Measurements from ENCODE around the gene UBB. TPM values are rescaled to one million over a fixed set of nuclear protein-coding genes. Genes with fewer than 3 reads are reported as not detected.

UBB gene
- total RNA-seq, 4 donors from 2014 or later = 697 to 982 (median 790) TPM

DNA sequence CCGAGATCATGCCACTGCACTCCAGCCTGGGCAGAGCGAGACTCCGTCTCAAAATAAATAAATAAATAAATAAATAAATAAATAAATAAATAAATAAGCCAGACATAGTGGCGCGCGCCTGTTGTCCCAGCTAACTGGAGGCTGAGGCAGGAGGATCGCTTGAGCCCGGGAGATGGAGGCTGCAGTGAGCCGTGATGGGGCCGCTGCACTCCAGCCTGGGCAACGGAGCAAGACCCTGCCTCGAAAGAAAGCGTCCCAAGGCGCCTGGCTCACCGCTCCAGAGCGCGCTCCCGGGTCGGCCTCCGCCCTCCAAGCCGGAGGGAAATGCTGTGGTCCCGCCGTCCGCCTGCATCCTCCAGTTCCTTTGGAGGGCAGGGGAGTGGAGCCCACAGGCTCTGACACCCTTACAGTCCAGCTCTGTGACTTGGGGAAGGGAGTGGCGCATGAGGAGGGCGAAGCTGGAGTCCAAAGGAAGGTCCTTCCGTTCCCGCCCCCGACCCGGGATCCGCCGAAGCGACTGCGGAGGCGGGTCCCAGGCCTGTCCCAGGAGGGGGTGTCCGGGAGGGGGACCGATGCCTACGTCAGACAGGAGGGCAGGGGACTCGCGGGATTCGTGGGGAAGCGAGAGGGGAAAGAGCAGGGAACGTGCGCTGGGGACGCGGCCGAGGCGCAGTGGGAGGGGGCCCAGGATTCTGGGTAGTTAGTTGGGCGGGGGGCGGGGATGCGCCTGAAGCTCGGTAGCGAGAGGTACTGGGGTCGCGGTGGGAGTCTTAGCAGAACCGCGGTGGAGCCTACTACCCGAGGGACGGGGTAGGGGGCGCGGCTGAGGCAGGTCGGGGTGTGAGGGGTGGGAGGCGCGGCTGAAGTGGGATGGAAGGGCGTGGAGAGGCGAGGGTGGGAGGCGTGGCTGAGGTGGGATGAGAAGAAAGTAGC is 26.1 kb downstream of the UBB start:
- peak; percentile 51 for ATAC-seq
- H3K4me1 ChIP-seq = peaks cover 0 to 24% (median 3%) of the 10 kb centered on the region in 3 donors
- TF ChIP-seq POLR2A (IDR thresholded peaks at IDR 0.05) = no peak
- TF ChIP-seq, protein P1, sequence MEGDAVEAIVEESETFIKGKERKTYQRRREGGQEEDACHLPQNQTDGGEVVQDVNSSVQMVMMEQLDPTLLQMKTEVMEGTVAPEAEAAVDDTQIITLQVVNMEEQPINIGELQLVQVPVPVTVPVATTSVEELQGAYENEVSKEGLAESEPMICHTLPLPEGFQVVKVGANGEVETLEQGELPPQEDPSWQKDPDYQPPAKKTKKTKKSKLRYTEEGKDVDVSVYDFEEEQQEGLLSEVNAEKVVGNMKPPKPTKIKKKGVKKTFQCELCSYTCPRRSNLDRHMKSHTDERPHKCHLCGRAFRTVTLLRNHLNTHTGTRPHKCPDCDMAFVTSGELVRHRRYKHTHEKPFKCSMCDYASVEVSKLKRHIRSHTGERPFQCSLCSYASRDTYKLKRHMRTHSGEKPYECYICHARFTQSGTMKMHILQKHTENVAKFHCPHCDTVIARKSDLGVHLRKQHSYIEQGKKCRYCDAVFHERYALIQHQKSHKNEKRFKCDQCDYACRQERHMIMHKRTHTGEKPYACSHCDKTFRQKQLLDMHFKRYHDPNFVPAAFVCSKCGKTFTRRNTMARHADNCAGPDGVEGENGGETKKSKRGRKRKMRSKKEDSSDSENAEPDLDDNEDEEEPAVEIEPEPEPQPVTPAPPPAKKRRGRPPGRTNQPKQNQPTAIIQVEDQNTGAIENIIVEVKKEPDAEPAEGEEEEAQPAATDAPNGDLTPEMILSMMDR (IDR thresholded peaks at IDR 0.05) = no peak
- TF ChIP-seq POLR2AphosphoS5 (IDR thresholded peaks at IDR 0.05) = no peak
- no peak for TF ChIP-seq EP300 (IDR thresholded peaks at IDR 0.05)
- peaks cover 13% of the 10 kb centered on the region for H3K27me3 ChIP-seq
- H3K36me3 ChIP-seq = no peaks in the 10 kb centered on the region
- peak overlapping the region; percentile 26 to 61 for H3K4me3 ChIP-seq
- H3K27ac ChIP-seq = peak overlapping the region in 3 of 4 donors; percentile 67 to 75 (median 70)
- no peaks in the 10 kb centered on the region for H3K9me3 ChIP-seq
- 2 to 9% methylated on average over 12 to 37 of the region's 67 CpGs for WGBS, 2 donors (ENCODE audit: low coverage in 1 of 2)

DNA sequence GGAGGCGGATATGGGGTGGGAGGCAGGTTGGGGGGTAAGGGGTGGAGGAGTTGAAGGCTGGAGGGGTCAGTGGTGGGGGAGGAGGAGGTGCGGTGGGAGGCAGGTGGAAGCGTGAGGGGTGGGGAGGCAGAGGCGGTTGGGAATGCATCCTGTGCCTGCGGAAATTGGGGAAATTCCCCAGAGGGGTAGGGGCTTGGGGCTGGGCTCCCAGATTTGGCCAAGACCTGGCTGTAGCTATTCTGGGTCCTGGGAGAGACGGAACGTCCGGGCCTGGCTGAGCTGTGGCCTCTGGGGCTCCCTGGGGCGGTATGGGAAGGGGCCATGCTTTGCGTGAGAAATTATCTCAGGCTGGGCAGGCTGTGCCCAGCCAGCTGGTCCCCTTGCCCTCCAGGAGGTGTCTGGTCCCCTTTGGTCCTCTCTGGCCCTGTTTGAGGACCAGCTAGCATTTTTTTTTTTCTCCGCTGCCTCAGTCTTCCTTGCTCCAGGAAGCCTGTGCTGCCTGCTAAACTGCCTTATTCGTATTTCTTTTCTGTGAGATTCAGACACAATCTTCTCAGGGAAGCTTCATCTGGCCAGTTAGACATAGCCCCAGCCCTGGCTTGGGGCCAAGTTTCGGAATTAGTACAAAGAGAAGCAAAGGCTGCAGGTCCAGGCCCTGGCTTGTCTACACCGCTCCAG is 27.2 kb downstream of the UBB start:
- ATAC-seq = peak; percentile 67
- Histone ChIP-seq H3K36me3 (no peaks in the 10 kb centered on the region), H3K4me3 (peak overlapping the region in 1 of 2 donors; percentile 61), H3K9me3 (no peaks in the 10 kb centered on the region), H3K4me1 (peaks cover 0 to 24% (median 3%) of the 10 kb centered on the region in 3 donors), H3K27ac (peak overlapping the region in 3 of 4 donors; percentile 70 to 77 (median 73)), H3K27me3 (peaks cover 13% of the 10 kb centered on the region)
- no peak for TF ChIP-seq POLR2A (IDR thresholded peaks at IDR 0.05)
- TF ChIP-seq, protein P1 (IDR thresholded peaks at IDR 0.05) = no peak
- TF ChIP-seq EP300 (IDR thresholded peaks at IDR 0.05) = no peak
- TF ChIP-seq POLR2AphosphoS5 (IDR thresholded peaks at IDR 0.05) = no peak
- WGBS, 2 donors (ENCODE audit: low coverage in 1 of 2) = 4 to 28% methylated on average over 6 to 12 of the region's 14 CpGs

DNA sequence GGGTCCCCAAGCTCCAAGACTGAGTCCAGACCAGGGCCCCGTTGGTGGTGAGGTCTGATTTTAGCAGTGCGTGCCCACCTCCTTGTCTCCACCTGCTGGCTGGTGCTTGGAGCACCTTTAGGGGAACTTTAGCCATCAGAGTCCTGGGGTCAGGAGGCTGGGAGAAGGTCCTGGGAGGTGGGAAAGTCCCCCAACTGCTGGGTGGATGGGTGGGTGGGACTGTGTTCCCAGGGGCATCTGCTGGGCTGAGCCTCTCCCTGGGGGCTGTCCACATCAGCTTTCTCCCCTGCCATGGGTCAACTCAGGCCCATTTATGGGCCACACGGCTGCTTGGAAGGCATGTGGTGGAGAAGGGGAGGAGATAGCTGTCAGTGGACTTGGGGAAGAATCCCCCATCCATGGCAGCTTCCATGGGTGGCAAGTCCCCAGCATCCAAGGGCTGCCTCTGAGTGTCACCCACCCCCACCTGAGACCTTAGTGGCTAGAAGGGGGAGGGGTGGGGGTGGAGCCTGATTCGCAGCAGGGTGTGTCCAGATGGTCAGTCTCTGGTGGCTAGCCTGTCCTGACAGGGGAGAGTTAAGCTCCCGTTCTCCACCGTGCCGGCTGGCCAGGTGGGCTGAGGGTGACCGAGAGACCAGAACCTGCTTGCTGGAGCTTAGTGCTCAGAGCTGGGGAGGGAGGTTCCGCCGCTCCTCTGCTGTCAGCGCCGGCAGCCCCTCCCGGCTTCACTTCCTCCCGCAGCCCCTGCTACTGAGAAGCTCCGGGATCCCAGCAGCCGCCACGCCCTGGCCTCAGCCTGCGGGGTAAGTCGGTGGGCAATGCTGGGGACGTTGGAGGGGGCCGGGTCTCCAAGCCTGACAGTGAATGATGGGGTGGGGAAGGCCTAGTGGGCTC is 34.4 kb downstream of the UBB start, which contains the start of gene TRPV2:
TRPV2 (plus strand) TSS at position 541 of the 894 bp plus-strand sequence. CDS start 2,098 bp downstream, outside the sequence.
- Histone ChIP-seq H3K4me3 (peak within 1 kb of the TSS; percentile 36 to 59), H3K27ac (peak within 1 kb of the TSS; percentile 14 to 84 (median 76)), H3K9me3 (no peaks in the 10 kb centered on the region), H3K4me1 (peaks cover 0 to 48% (median 11%) of the 10 kb centered on the region in 3 donors), H3K27me3 (peaks cover 9% of the 10 kb centered on the region), H3K36me3 (peaks cover 0 to 9% of the 10 kb centered on the region in 2 donors)
- WGBS, 2 donors (ENCODE audit: low coverage in 1 of 2) = 0% methylated on average over 1 of the region's 21 CpGs; no CpG with 5 or more reads in 1 of the 2 donors
- ATAC-seq = peak; percentile 20
- TF ChIP-seq POLR2AphosphoS5 (IDR thresholded peaks at IDR 0.05) (no peak), EP300 (IDR thresholded peaks at IDR 0.05) (no peak), POLR2A (IDR thresholded peaks at IDR 0.05) (no peak)
- TF ChIP-seq, protein P1 (IDR thresholded peaks at IDR 0.05) = peak in 2 of 4 experiments; percentile 27 to 46

DNA sequence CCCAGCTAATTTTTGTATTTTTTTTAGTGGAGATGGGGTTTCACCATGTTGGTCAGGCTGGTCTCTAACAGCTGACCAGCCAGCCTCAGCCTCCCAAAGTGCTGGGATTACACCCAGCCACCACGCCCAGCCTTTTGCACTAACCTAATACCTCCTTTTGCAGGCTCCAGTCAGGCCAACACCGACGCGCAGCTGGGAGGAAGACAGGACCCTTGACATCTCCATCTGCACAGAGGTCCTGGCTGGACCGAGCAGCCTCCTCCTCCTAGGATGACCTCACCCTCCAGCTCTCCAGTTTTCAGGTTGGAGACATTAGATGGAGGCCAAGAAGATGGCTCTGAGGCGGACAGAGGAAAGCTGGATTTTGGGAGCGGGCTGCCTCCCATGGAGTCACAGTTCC is 36.5 kb downstream of the UBB start:
- Histone ChIP-seq H3K27ac (peak overlapping the region in 2 of 4 donors; percentile 80 to 84), H3K36me3 (peaks cover 0 to 11% of the 10 kb centered on the region in 2 donors), H3K4me3 (no peak overlapping the region), H3K4me1 (peaks cover 0 to 52% (median 11%) of the 10 kb centered on the region in 3 donors), H3K27me3 (peaks cover 9% of the 10 kb centered on the region), H3K9me3 (no peaks in the 10 kb centered on the region)
- ATAC-seq = no peak
- WGBS, 2 donors (ENCODE audit: low coverage in 1 of 2) = 100% methylated on average over 1 of the region's 7 CpGs; no CpG with 5 or more reads in 1 of the 2 donors
- TF ChIP-seq, protein P1 (IDR thresholded peaks at IDR 0.05) = no peak
- TF ChIP-seq EP300 (IDR thresholded peaks at IDR 0.05) (no peak), POLR2AphosphoS5 (IDR thresholded peaks at IDR 0.05) (no peak), POLR2A (IDR thresholded peaks at IDR 0.05) (no peak)
